ENCODE data around the gene ANAPC2.

Gene ANAPC2

GRCh38 chr9:137214620-137215019 lies 26.3 kb upstream of the ANAPC2 start:
- DNase-seq, result no peak

GRCh38 chr9:137213160-137214060 lies 25.1 kb upstream of the ANAPC2 start:
- no peak for DNase-seq

GRCh38 chr9:137212520-137212919 lies 24.2 kb upstream of the ANAPC2 start:
- DNase-seq, result no peak

GRCh38 chr9:137211532-137211931 lies 23.2 kb upstream of the ANAPC2 start:
- no peak for DNase-seq

GRCh38 chr9:137206602-137207001 lies 18.2 kb upstream of the ANAPC2 start:
- DNase-seq, result no peak

- peak; percentile 93 to 97 (median 96) for DNase-seq
These were observed 17.0 kb upstream of the ANAPC2 start, which contains the start of the genes NDOR1 and TMEM203 for GRCh38 chr9:137205126-137206069. NDOR1 (plus strand) TSS chr9:137205700; CDS start chr9:137205778, 78 bp downstream. TMEM203 (minus strand) TSS chr9:137205648; CDS start chr9:137205414, 234 bp downstream.

- no peak for DNase-seq
These were observed 16.4 kb upstream of the ANAPC2 start for GRCh38 chr9:137204731-137205125.

GRCh38 chr9:137202966-137203365 lies 14.6 kb upstream of the ANAPC2 start:
- DNase-seq, result no peak

GRCh38 chr9:137201205-137201868 lies 13.0 kb upstream of the ANAPC2 start:
- DNase-seq, result no peak

GRCh38 chr9:137200311-137201204 lies 12.2 kb upstream of the ANAPC2 start, which contains the start of gene TPRN:
TPRN (minus strand) TSS chr9:137200741; CDS start chr9:137200711, 30 bp downstream.
- DNase-seq, result peak; percentile 99 to 100 (median 99)

- peak in 1 of 3 donors; percentile 9 for DNase-seq
These were observed 11.2 kb upstream of the ANAPC2 start for GRCh38 chr9:137199411-137200121.

GRCh38 chr9:137198902-137199283 lies 10.5 kb upstream of the ANAPC2 start:
- DNase-seq, result no peak

- no peak for DNase-seq
These were observed 9.9 kb upstream of the ANAPC2 start for GRCh38 chr9:137198051-137198901.

GRCh38 chr9:137195525-137196220 lies 7.3 kb upstream of the ANAPC2 start:
- DNase-seq, result no peak

GRCh38 chr9:137194909-137195308 lies 6.5 kb upstream of the ANAPC2 start:
- no peak for DNase-seq

GRCh38 chr9:137194388-137194787 lies 6.0 kb upstream of the ANAPC2 start:
- no peak for DNase-seq

- no peak for DNase-seq
These were observed 5.4 kb upstream of the ANAPC2 start for GRCh38 chr9:137193771-137194170.

GRCh38 chr9:137192859-137193258 lies 4.5 kb upstream of the ANAPC2 start:
- no peak for DNase-seq

GRCh38 chr9:137192448-137192780 lies 4.1 kb upstream of the ANAPC2 start:
- no peak for DNase-seq

Data from suppressor macrophage treated with lipopolysaccharide for 1 hour (primary cell).